T follicular helper cell (primary cell): ENCODE results near the gene TMPRSS11F.
"Not testable (repeated sequence)": the region's sequence is repeated elsewhere in the genome, so short reads cannot be mapped to it uniquely, and the experiment has no call there.

Experiments used
- DNase-seq: peaks from one replicate; pipeline ENCODE4 v3.0.0-alpha.2; 2020; ENCODE audit warnings: low read depth
- total RNA-seq, 2 experiments: gene quantifications; one replicate each; lab custom pipeline; 2026; lab: John Stamatoyannopoulos, UW

The TMPRSS11F gene
- 0 reads per million in 2 experiments for total RNA-seq

DNA sequence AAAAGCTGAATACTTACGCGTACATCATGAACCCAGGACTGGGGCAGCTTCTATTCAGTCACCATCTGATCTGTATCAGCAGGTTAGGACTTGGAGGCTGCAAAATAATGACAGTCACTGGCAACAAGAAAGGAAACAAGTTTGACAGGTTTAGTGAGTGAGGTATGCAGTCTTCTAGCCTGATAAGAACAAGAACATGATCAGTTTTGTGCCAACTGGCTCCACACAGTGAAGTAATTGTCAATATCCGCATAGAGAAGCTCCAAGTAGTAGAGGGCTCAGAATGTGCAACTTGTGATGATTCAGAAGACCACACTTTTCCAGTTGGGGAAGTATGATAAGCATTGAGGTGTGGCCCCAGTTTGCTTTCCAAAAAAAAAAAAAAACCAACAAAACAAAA lies at the start of gene TMPRSS11F:
Gene TMPRSS11F, minus strand, starts transcription at position 77 of the 400 bp plus-strand sequence. Its CDS starts 49 bp downstream, at position 28.
- no peak for DNase-seq

- DNase-seq: no peak
Measured at GRCh38 chr4:68176904-68177303, 47.2 kb upstream of the TMPRSS11F start.

DNA sequence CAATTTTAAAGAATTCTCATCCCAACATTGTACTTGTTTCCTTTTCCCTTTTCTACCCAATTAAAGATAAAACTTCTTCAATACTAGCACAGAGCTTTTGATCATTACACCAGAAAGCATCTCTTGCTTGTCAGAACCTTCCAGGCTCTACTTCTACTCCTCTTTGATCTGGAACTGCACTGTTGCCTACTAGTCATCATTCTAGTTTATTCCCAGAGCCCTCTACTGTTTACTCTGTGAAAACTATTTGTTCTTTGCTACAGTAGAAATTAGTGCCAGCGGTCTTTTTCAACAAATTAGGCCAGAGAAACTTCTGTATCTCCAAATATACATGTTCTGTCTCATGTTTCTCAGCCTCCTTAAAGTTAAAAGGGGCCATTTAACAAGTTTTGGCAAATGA lies 46.8 kb upstream of the TMPRSS11F start:
- DNase-seq: no peak

- no peak for DNase-seq
Measured at GRCh38 chr4:68175562-68176155, 46.0 kb upstream of the TMPRSS11F start.

DNA sequence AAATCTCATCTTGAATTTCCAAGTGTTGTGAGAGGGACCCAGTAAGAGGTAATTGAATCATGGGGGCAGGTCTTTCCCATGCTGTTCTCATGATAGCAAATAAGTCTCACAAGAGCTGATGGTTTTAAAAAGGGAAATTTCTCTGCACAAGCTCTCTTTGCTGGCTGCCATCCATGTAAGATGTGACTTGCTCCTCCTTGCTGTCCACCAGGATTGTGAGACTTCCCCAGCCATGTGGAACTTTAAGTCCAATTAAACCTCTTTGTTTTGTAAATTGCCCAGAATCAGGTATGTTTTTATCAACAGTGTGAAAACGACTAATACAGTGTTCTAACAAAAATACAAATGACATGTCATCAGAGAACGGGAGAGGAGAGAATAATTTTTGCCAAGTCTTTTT lies 44.7 kb upstream of the TMPRSS11F start:
- DNase-seq: not testable (repeated sequence)

GRCh38 chr4:68172147-68172546 lies 42.5 kb upstream of the TMPRSS11F start:
- not testable (repeated sequence) for DNase-seq

GRCh38 chr4:68167706-68168105 lies 38.0 kb upstream of the TMPRSS11F start:
- no peak for DNase-seq

GRCh38 chr4:68167166-68167565 lies 37.5 kb upstream of the TMPRSS11F start:
- DNase-seq: no peak

DNA sequence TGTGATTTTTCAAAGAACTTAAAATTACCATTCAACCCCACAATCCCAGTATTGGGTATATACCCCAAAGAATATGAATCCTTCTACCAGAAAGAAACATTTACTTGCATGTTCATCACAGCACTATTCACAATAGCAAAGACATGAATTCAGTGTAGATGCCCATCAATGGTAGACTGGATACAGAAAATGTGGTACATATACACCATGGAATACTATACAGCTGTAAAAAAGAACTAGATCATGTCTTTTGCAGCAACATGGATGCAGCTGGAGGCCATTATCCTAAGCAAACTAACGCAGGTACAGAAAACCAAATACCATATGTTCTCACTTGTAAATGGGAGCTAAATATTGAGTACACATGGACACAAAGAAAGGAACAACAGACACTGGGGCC lies 34.1 kb upstream of the TMPRSS11F start:
- no peak for DNase-seq

DNA sequence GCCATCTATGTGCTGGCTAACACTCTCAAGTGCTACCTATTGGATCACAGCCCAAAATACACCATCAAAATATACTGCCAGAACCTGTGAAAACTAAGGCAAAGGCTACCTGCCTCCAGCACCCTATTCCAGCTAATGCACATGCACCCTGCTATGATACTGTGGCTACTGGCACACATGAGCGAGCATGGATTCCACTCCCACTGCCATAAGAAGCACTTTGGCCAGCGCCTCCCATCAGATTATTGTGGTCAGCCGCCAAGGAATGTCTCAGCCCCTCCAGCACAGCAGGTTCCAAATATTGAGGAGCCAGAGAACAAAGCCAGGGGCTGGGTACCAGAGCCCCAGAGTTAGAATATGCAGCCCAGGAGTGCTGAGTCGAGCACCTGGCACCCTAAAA lies 32.5 kb upstream of the TMPRSS11F start:
- DNase-seq: no peak

- DNase-seq: no peak
Measured at GRCh38 chr4:68152411-68152810, 22.7 kb upstream of the TMPRSS11F start.

DNA sequence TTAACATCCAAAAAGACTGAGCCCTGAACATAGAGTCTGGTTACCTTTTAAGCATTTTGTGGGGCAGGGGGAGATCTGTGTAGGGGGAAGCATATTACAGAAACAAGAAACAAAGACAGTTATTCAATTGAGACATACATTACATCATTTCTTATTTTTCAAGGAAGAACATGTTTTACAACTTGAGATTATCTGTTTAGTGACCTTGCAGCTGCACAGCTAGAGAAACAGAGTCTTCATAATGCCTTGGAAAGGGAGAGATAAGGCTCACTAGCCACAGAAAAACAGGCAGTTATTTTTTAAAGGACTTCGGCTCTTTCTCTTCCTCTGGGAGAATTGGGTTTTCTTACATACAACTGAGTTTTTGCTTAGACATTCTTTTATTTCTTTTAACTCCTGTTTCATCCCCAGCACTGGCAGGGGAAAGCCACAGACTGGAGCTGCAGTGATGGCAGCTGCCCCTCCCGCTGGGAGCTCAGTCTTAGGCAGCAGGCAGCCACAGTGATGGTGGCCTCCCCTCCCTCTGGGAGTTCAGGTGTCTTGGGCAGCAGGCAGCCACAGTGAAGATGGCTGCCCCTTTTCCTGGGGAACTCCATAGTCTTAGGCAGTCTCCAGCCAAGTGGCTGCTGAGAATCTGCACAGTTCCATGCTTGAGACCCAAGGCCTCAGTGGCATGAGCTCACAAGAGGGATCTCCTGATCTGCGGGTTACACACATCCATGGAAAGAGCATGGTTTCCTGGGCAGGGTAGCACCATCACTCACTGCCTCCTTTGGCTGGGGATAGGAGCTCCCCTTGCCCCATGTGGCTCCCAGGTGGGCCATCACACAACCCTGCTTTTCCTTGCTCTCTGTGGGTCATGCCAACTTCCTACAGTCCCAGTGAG lies 19.4 kb upstream of the TMPRSS11F start:
- no peak for DNase-seq

DNA sequence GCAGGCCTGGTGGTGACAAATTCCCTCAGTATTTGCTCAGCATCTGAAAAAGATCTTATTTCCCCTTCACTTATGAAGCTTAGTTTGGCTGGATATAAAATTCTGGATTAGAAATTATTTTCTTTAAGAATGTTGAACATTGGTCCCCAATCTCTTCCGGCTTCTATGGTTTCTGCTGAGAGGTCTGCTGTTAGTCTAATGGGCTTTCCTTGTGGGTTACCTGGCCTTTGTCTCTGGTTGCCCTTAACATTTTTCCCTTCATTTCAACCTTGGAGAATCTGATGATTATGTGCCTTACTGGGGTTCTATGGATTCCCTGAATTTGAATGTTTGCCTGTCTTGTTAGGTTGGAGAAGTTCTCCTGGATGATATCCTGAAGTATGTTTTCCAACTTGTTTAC lies 17.4 kb upstream of the TMPRSS11F start:
- DNase-seq: no peak

- no peak for DNase-seq
Measured at GRCh38 chr4:68145261-68145660, 15.6 kb upstream of the TMPRSS11F start.

GRCh38 chr4:68141852-68142251 lies 12.2 kb upstream of the TMPRSS11F start:
- no peak for DNase-seq

DNA sequence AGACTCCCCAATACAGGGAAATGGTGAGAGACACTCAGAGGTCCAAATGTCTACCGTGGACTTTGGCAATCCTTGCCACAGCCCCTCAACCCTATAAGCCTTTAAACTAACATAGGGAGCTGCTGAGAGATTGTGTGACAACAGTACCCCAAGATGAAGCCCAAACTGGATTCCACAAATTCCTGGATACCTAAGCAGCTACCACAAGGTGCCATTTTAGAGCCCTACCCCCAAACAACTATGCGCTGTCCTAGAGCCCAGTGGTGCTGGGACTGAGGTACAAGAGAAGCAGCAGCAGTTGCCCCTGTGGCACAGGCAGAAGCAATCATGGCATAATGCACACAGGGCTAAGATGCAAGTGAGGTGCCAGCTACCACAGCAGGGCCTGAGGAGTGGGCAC lies 2.7 kb upstream of the TMPRSS11F start:
- no peak for DNase-seq

DNA sequence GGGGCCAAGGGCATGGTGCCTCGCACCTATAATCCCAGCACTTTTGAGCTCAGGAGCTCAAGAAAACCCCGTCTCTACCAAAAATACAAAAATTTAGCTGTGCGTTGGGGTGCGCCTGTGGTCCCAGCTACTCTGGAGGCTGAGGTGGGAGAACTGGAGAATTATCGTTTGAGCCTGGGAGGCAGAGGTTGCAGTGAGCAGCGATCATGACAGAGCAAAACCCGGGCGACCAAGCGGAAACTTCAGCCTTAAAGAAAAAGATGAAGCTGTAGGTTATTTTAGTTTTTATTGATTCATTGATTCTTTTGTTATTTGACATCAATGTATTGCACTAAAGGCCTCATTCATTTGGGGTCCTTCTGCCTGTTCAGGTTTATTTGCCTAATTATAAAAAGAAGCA lies 5.4 kb downstream of the TMPRSS11F start:
- DNase-seq: no peak

DNA sequence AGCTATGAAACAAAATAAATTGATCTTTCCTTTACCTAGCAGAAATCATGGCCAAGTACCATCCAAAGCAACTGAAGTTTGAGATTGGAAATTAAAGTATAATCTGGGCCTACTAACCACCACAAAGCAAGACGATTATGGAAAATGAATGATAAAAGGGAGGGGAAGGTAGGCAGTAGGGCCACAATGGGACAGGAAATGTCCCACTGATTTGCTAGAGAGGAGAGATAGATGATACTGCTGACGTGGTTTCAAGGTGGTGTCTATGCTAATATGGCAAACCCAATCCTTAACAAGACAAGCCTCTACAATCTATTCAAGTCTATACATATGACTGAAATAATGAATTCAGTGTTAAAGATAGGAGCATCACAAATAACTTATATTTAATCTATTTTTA lies 6.1 kb downstream of the TMPRSS11F start:
- DNase-seq: no peak

GRCh38 chr4:68119921-68120320 lies 9.7 kb downstream of the TMPRSS11F start:
- no peak for DNase-seq

DNA sequence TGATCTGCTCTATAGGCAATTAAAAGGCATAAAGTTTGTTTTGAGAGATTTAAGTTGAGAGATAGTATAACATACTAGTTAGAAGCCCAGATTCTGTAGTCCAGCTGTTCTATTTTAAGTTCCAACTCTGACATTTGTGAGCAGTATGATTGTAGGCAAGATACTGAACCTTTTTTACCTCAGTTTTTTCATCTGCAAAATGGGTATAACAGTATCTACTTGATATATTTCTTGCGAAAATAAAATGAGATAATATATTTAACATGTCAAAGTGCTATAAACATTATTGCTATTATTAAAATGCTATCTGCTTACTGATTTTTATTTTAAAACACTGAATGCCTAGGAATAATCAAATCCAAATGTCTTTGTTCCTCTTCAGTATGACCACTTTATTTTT lies 19.2 kb downstream of the TMPRSS11F start:
- no peak for DNase-seq

GRCh38 chr4:68109868-68110267 lies 19.8 kb downstream of the TMPRSS11F start:
- DNase-seq: no peak

DNA sequence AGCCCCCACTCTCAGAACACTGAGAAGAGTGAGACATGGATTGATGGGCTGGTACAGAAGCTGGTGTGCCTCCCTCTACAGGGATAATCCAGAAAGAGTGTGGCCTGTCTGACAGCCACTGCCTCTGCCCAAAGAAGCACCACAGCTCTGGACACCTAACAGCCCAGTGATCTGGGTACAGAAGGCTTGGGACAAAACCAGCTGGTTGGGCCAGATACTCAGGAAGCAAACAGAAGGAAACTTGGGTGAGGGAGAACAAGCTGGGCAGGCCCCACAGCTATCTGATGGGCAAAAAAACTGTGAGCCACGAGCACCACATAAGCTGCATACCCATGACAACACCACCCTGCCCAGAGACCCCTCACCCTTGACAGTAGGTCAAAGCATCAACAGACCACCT lies 46.9 kb downstream of the TMPRSS11F start:
- no peak for DNase-seq

DNA sequence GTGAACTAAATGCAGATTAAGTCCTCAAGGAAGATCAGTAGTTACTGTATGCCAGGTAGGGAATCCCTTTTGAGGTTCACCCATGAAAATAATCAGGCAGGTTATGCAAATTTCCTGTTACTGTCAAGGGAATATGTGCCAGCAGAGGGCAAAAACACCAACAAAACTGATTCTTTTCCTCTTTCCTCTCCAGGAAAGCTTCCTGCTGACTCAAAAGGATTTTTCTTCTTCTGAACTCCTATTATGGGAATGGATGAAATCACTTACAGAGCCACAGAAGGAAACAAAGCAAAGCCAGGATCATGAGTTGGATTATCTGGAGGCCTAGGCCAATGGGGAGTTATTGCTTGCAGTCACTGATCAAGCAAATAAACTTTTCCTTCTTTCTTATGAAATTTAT lies 49.7 kb downstream of the TMPRSS11F start:
- DNase-seq: no peak
